HG02759 (cell line): ENCODE data around the gene OR4N2.
"Not testable (repeated sequence)": the region's sequence is repeated elsewhere in the genome, so short reads cannot be mapped to it uniquely, and the experiment has no call there.

ENCODE experiments used
- ATAC-seq: cut with Tn5 transposase; IDR thresholded peaks from one replicate; pipeline ENCODE4 v1.9.1; 2021; ENCODE audit warnings: mild to moderate bottlenecking, moderate library complexity; ENCODE audit not compliant: unreplicated experiment

OR4N2 gene

DNA sequence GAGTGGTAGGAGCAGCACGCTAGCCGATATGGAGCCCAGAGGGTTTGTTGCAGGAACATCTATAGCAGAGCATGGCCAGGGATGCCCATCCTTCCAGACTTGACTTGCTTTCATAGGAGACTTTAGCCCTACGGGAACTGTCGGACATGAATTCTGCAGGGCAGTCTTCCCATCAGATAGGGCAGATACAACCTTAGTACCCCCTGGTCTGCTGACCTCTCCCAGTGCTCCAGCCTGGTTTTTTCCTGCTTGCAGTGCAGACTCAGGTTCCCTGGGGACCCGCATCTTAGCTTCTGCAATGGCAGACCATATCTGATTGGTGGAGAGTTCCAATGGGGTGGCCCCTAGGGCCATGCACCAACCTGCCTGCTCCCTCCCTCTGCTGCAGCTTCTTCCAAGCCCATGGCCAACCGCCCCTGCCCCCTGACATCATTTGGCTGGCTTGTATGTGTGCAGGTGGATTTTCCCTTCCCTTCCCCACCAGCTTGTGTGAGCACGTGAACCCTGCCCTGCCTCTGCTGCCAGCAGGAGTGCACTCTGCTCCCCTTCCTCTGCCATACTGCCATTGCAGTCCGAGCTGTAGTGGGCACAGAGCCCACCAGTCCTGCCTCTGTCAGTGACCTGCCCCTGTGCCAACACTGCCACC, 30.8 kb downstream of the OR4N2 start:
- not testable (repeated sequence) for ATAC-seq

GRCh38 chr14:19838433-19838832, 34.9 kb downstream of the OR4N2 start:
- ATAC-seq = no peak

DNA sequence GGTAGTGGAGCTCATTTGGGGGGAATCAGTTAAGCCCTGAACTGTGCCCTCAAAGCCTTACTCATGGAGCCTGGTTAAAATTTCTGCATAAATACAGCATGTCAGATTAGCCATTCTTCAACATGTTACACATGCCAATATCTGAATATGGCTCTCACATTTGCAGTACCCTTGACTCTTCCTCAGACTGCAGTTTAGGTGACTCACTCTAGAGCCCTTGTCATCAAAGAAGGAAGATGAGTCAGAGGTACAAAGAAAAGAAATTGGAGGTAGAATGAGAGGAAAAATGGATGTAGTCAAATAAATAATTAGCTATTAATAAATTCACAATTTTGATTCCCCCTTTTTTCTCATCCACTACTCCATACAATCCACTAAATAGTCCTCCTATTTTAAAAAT, 47.8 kb downstream of the OR4N2 start:
- no peak for ATAC-seq

DNA sequence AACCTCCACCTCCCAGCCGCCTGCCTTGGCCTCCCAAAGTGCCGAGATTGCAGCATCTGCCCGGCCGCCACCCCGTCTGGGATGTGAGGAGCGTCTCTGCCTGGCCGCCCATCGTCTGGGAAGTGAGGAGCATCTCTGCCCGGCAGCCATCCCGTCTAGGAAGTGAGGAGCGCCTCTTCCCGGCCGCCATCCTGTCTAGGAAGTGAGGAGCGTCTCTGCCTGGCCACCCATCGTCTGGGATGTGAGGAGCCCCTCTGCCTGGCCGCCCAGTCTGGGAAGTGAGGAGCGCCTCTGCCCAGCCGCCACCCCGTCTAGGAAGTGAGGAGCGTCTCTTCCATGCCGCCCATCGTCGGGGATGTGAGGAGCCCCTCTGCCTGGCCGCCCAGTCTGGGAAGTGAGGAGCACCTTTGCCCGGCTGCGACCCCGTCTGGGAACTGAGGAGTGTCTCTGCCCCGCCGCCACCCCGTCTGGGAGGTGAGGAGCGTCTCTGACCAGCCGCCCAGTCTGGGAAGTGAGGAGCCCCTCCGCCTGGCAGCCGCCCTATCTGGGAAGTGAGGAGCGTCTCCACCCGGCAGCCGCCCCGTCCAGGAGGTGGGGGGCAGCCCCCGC, 62.6 kb downstream of the OR4N2 start:
- not testable (repeated sequence) for ATAC-seq

DNA sequence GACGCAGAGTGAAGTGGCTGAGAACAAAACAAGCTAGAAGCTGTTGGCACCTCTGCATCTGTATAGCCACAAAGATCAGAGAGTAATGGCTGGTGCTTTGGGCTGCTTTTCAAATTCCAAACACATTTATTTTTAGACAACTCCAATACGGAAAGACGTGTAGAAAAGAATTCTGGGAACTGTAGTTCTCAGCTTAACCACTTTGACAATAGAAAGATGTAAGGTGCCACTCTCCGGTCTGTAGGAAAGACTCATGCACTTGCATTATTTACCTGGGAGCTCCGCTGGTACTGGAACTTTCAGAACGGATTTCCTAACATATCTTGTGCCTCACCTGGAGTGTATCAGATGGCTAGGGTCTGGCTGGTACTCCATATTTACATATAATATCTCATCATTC, 69.6 kb downstream of the OR4N2 start:
- no peak for ATAC-seq

DNA sequence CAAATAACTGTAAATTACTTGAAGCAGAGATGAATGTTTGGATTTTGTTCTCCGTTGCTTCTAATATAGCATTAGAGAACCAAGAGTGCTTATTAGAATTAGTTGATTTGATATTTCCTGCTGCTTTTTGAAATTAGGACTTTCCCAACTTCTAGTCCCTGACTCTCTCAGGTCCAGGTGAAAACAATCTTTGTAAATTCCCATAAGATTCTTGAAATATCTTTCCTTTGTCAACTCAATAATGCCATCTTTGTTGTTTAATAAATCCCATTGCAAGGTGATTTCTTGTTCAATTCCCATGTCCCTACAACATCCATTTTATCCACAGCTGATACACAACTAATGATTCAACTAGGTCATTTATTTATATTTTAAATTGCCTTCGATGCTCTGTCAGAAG, 71.3 kb downstream of the OR4N2 start, which contains the start of gene OR4K2:
Gene OR4K2 (plus strand): TSS at position 301 of the 400 bp plus-strand sequence. CDS start 1,126 bp downstream, outside the sequence.
- ATAC-seq = no peak

DNA sequence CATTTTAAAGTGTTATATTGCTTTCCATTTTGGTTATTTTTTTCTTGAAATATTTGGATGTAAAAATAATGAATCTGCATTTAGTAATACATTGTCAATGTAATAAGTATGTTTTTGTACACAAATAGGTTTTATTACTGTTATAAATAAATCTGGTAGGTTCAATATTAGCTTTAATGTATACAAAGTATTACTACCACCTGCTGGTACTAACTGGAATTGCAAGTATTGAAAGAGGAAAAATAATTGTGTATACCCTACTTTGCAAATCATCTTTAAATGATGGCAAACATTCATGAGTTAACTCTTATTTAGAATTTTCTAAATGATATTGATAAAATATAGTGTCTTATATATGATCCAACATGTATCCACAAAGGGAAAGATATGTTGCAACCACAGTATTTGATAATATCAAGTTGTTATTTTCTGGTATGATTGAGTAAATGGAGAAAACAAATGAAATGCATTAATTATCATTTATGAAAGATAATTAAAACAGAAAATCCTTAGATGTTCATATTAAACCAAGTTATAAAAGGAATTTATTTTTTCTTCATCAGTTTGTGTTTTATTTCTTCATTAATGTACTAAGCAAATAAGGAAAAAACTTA, 74.6 kb downstream of the OR4N2 start:
- ATAC-seq = no peak
